ENCODE data around the gene TCTN1. TPM values are rescaled to one million over a fixed set of nuclear protein-coding genes. Genes with fewer than 3 reads are reported as not detected.

Gene TCTN1
- total and polyA plus RNA-seq, 2 donors (not counting 1 experiment from before 2014, with no cell fraction given): 49.1 to 69.8 TPM

DNA sequence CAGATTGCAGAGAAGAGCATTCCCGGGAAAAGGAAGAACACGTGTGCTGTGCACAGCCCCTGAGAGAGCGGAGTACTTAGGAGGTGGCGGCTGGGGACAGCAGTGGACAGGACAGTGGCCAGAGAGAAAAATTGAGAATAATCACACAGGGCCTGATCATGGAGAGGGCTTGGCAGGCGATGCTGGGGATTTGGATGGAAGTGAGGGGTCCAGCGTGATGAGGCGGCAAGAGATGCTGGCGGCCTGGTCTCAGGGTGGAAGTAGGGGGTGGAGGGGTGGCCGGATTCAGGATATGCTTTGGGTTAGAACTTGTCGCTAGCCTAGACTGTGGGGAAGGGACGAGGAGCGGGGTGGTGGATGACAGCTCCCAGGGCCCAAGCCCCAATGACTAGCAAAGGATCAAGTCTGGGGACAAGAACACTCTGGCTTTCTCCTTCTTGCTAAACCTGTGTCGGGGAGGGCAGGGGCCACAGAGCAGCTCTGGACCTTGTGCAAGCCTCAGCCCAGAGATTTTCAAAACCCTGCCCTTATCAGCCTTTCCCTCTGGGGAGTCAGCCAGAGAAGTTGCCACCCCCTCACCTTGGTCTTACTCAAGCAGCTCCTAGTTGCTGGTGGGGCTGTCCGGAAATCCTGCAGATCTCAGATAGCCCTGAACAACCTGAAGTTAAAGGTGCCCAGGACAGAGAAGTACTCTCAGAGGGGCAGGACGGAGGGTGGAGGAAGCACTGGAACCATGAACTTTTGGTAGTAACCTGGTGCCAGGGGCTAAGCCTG lies 73.7 kb downstream of the TCTN1 start:
- no peak for DNase-seq
- peak overlapping the region; percentile 72 to 98 (median 92) for H3K4me3 ChIP-seq (ENCODE audit: control extremely low read depth in 1 of 5, extremely low read depth in 1 of 5, insufficient read depth in 1 of 5, low read depth in 2 of 5, low read length in 4 of 5)

More for the DNA sequence above, 73.7 kb downstream of the TCTN1 start:
- H3K4me1 ChIP-seq (ENCODE audit: control insufficient read depth in 2 of 2, insufficient read depth in 2 of 2, low read length in 2 of 2): peaks cover 52 to 73% of the 10 kb centered on the region in 2 donors
- H3K4me2 ChIP-seq (replicated peaks; ENCODE audit: low read depth, low read length, poor library complexity, severe bottlenecking): peak overlapping the region; percentile 83
- H3K9me3 ChIP-seq (ENCODE audit: control extremely low read depth in 1 of 3, control insufficient read depth in 2 of 3, insufficient read depth in 1 of 3, low read length in 2 of 3): peaks cover 0 to 3% (median 0%) of the 10 kb centered on the region in 3 donors
- H3K4me3 Mint-ChIP-seq: peak overlapping the region; percentile 99
- no peaks in the 10 kb centered on the region for H3K9me3 Mint-ChIP-seq (ENCODE audit: insufficient read depth)
- H3K79me2 ChIP-seq (ENCODE audit: control insufficient read depth, insufficient read depth, low read length): peaks cover 88% of the 10 kb centered on the region
- H3K27me3 ChIP-seq (replicated peaks in 1 of 4; ENCODE audit: control extremely low read depth in 1 of 4, control insufficient read depth in 3 of 4, insufficient read depth in 4 of 4, low read length in 3 of 4): no peaks in the 10 kb centered on the region
- peak overlapping the region; percentile 84 for H3K9ac ChIP-seq (ENCODE audit: low read length)
- intact Hi-C loops (cut with micrococcal nuclease): loop anchor here (2.0 to 5.0 kb wide), 4 partner anchors 40 to 125 kb away; partner anchors contain the start of genes PPP1CC and TCTN1
- peaks cover 74% of the 10 kb centered on the region for H3K4me1 Mint-ChIP-seq
- CTCF ChIA-PET: interaction anchor here (0.6 to 3.1 kb wide), 12 partner anchors 10 to 256 kb away, joined by 3 to 19 read pairs (median 4); partner anchors contain the start of genes FAM216A and GPN3
- 44% methylated on average over 13 of the region's 15 CpGs for WGBS (ENCODE audit: insufficient coverage)
- ATAC-seq (ENCODE audit: low read depth): no peak
- TF ChIP-seq, protein P1, sequence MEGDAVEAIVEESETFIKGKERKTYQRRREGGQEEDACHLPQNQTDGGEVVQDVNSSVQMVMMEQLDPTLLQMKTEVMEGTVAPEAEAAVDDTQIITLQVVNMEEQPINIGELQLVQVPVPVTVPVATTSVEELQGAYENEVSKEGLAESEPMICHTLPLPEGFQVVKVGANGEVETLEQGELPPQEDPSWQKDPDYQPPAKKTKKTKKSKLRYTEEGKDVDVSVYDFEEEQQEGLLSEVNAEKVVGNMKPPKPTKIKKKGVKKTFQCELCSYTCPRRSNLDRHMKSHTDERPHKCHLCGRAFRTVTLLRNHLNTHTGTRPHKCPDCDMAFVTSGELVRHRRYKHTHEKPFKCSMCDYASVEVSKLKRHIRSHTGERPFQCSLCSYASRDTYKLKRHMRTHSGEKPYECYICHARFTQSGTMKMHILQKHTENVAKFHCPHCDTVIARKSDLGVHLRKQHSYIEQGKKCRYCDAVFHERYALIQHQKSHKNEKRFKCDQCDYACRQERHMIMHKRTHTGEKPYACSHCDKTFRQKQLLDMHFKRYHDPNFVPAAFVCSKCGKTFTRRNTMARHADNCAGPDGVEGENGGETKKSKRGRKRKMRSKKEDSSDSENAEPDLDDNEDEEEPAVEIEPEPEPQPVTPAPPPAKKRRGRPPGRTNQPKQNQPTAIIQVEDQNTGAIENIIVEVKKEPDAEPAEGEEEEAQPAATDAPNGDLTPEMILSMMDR (IDR thresholded peaks at IDR 0.05): no peak
- TF ChIP-seq EZH2 (IDR thresholded peaks at IDR 0.05; ENCODE audit: borderline replicate concordance, insufficient read depth, low read depth, low read length, poor library complexity, severe bottlenecking): no peak
- H3K27ac ChIP-seq (ENCODE audit: low read length in 2 of 2): peak overlapping the region; percentile 58 to 68
- no peaks in the 10 kb centered on the region for H3K27me3 Mint-ChIP-seq
- peaks cover 0 to 55% of the 10 kb centered on the region in 2 experiments for H3K36me3 ChIP-seq (replicated peaks in 1 of 2; ENCODE audit: control extremely low read depth in 1 of 2, control insufficient read depth in 1 of 2, extremely low read depth in 1 of 2, insufficient read depth in 2 of 2, low read length in 1 of 2)
- H3K27ac Mint-ChIP-seq: peak overlapping the region; percentile 93
- H4K20me1 ChIP-seq (ENCODE audit: control insufficient read depth, insufficient read depth, low read length, poor library complexity, severe bottlenecking): peaks cover 56% of the 10 kb centered on the region
- POLR2A ChIA-PET: interaction anchor here (0.5 to 3.5 kb wide), 7 partner anchors 10 to 241 kb away, joined by 3 to 28 read pairs (median 4); no protein-coding TSS in a partner anchor
- H2AFZ ChIP-seq (ENCODE audit: insufficient read depth, low read depth, low read length, poor library complexity, severe bottlenecking): no peak overlapping the region
